NT2/D1 (cell line): ENCODE data around the gene RAPH1.

Experiments used
- DNase-seq: peaks from one replicate; pipeline ENCODE4 v3.0.0-alpha.2; 2011; ENCODE audit warnings: low read depth, low spot score
- H3K27me3 ChIP-seq: 2 replicates; pipeline ENCODE4 v1.6.0; 2011; ENCODE audit warnings: mild to moderate bottlenecking; ENCODE audit not compliant: insufficient read length, insufficient read depth
- H3K36me3 ChIP-seq: 2 replicates; pipeline ENCODE4 v1.6.1; 2011; ENCODE audit warnings: mild to moderate bottlenecking, low read length, mixed read lengths; ENCODE audit not compliant: insufficient read depth, insufficient read length
- H3K4me1 ChIP-seq: 2 replicates; pipeline ENCODE4 v1.5.1; 2011; ENCODE audit not compliant: insufficient read depth, insufficient read length
- H3K4me3 ChIP-seq: 2 replicates; pipeline ENCODE4 v1.5.1; 2011; ENCODE audit warnings: low read depth; ENCODE audit not compliant: insufficient read length
- H3K9ac ChIP-seq: 2 replicates; pipeline ENCODE4 v1.6.0; 2011; ENCODE audit warnings: low read depth; ENCODE audit not compliant: insufficient read length
- H3K9me3 ChIP-seq: 2 replicates; pipeline ENCODE4 v1.5.1; 2011; ENCODE audit warnings: mild to moderate bottlenecking, low read length; ENCODE audit not compliant: insufficient read depth
- SUZ12 ChIP-seq: IDR thresholded peaks from 2 replicates; pipeline ENCODE4 v1.6.1; 2011; ENCODE audit not compliant: insufficient read length, insufficient read depth; ENCODE audit errors: extremely low read depth
- YY1 ChIP-seq: IDR thresholded peaks from 2 replicates; pipeline ENCODE4 v1.6.1; 2011; ENCODE audit not compliant: insufficient read length, insufficient read depth
- ZNF274 ChIP-seq: IDR thresholded peaks from 2 replicates; pipeline ENCODE4 v1.6.1; 2011; ENCODE audit warnings: mild to moderate bottlenecking, low read depth, low read length

Gene RAPH1

DNA sequence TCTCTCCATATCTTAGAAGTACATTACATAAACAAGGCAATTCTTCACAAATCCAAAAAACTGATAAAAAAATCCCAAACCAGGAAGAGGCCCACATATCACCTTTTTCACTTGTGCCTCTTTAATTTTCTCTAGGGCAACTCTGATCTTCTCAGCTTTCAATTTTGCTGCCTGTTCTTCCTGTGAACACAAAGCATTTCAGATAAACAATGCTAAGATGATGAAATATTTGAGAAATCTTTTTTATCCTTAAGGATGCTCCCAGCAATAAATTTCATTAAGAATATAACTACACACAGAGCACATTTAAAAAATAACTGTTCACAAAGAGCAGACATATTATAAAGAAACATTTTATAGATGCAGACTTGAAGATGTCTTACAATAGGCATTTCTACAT, 73.4 kb downstream of the RAPH1 start:
- Histone ChIP-seq H3K4me3 (no peak overlapping the region), H3K9me3 (no peaks in the 10 kb centered on the region), H3K36me3 (peaks cover 34% of the 10 kb centered on the region), H3K27me3 (no peaks in the 10 kb centered on the region), H3K4me1 (no peaks in the 10 kb centered on the region), H3K9ac (no peak overlapping the region)
- DNase-seq: no peak
- TF ChIP-seq YY1 (no peak), SUZ12 (no peak), ZNF274 (no peak)

DNA sequence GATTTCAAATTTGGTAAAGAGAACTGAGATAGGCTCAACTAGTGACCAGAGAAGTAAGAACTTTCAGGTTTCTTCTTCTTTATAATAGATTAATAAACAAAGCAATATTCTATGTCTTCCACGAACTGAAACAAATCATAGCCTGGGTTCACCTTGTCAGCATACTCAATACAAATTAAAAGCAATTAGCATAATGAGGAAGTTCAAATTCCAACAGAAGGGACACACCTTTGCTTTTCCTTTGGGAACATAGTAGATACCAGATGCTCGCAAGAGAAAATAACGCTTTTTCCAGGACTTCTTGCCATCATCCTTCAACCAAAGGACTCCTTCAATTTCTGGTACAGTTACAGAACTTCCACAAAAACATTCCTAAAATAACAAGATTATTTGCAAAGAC, 79.9 kb downstream of the RAPH1 start:
- H3K9me3 ChIP-seq: no peaks in the 10 kb centered on the region
- no peaks in the 10 kb centered on the region for H3K4me1 ChIP-seq
- TF ChIP-seq ZNF274 (no peak), YY1 (no peak), SUZ12 (no peak)
- no peak for DNase-seq
- H3K27me3 ChIP-seq: no peaks in the 10 kb centered on the region
- no peak overlapping the region for H3K9ac ChIP-seq
- H3K4me3 ChIP-seq: no peak overlapping the region
- H3K36me3 ChIP-seq: peaks cover 77% of the 10 kb centered on the region

DNA sequence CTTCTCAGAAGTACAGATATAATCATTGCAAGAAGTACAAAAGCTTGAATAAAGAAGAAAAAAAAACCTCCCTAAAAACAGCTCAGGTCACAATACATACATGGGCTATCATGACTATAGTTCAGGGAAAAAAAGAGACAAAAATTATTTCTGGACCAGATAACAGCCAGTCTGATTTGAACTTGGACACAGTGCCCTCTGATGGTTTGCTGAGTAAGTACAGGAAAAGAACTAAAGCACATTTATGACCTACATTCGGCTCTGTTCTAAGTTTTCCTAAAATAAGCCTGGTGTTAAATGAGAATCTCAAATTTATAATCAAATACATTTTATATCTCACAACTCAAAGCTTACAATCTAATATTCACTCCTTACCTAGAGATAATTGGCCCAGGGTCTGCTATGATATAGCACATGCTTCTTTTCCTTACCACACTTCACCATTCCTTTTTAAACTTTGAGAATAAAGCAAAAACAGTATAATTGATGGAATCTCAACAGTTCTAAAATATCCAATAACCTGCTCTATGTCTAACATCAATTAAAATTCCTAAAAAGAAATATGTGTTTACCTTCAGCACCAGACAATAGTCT, 81.1 kb downstream of the RAPH1 start:
- peaks cover 75% of the 10 kb centered on the region for H3K36me3 ChIP-seq

DNA sequence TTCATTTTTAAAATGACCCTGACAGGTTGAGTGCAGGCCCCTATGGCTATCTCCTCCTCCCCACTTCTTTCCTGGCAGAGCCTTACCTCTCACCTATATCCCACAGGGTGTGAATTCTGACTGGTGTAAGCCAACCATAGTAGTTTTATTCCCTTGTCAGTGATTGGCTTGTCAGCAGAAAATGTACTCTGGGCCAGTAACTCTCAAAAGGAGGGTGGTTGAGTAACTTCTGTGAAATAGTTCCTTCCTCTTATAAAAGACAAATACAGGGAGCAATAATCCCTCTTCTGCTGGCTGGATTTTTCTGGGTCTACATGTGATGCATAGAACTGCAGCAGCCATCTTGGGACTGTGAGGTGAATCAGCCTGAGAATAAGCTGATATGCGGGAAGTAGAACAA, 83.4 kb downstream of the RAPH1 start:
- Histone ChIP-seq H3K36me3 (peaks cover 80% of the 10 kb centered on the region), H3K4me1 (no peaks in the 10 kb centered on the region), H3K9ac (no peak overlapping the region), H3K27me3 (no peaks in the 10 kb centered on the region), H3K4me3 (no peak overlapping the region), H3K9me3 (no peaks in the 10 kb centered on the region)
- no peak for DNase-seq
- no peak for TF ChIP-seq ZNF274
- no peak for TF ChIP-seq YY1
- no peak for TF ChIP-seq SUZ12

More for the DNA sequence above, 81.1 kb downstream of the RAPH1 start:
- Histone ChIP-seq H3K4me1 (no peaks in the 10 kb centered on the region), H3K4me3 (no peak overlapping the region), H3K27me3 (no peaks in the 10 kb centered on the region), H3K9me3 (no peaks in the 10 kb centered on the region), H3K9ac (no peak overlapping the region)
- peak; percentile 11 for DNase-seq
- TF ChIP-seq YY1 (no peak), ZNF274 (no peak), SUZ12 (no peak)

DNA sequence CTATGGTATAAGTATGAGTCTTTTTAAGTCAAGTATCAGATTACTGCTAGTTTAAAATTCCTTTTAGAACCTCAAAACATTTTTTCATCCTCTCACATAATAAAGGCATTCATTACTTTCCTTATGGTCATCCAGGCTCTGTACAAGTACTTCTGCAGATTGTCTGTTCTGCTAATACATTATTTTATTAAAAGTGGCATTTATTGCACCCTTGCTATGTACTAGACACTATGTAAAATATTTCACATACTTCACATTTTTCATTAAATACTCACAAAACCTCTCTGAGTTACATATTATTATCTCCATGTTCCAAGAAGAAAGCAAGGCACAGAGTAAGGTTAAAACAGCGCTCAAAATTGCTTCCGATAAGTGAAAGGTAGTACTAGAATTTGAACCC, 84.1 kb downstream of the RAPH1 start:
- H3K36me3 ChIP-seq: peaks cover 80% of the 10 kb centered on the region
- H3K9me3 ChIP-seq: no peaks in the 10 kb centered on the region
- H3K9ac ChIP-seq: no peak overlapping the region
- H3K4me1 ChIP-seq: no peaks in the 10 kb centered on the region
- no peak for TF ChIP-seq ZNF274
- no peak for TF ChIP-seq YY1
- TF ChIP-seq SUZ12: no peak
- DNase-seq: no peak
- no peaks in the 10 kb centered on the region for H3K27me3 ChIP-seq
- no peak overlapping the region for H3K4me3 ChIP-seq

DNA sequence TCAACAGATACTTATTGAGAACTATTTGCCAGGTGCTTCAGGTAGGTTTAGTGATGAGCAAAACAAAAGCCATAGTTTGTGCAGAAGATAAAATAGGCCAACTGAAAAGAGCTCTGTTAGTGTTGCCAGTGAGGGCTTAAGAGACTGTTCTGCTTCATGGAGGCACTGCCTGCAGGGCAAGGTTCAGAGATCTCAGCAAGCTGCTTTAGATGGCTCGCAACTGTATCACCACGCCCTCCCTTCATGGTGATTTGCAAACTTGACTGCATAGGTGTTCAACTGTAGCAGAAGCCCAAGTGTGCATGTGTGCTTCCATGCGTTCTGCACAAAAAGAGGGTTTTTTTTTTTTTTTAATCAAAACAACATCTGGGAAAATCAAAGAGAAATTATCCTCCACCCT, 84.5 kb downstream of the RAPH1 start:
- H3K4me3 ChIP-seq: no peak overlapping the region
- no peak overlapping the region for H3K9ac ChIP-seq
- no peaks in the 10 kb centered on the region for H3K4me1 ChIP-seq
- peaks cover 82% of the 10 kb centered on the region for H3K36me3 ChIP-seq
- no peak for DNase-seq
- no peaks in the 10 kb centered on the region for H3K27me3 ChIP-seq
- TF ChIP-seq YY1 (no peak), SUZ12 (no peak), ZNF274 (no peak)
- H3K9me3 ChIP-seq: no peaks in the 10 kb centered on the region

DNA sequence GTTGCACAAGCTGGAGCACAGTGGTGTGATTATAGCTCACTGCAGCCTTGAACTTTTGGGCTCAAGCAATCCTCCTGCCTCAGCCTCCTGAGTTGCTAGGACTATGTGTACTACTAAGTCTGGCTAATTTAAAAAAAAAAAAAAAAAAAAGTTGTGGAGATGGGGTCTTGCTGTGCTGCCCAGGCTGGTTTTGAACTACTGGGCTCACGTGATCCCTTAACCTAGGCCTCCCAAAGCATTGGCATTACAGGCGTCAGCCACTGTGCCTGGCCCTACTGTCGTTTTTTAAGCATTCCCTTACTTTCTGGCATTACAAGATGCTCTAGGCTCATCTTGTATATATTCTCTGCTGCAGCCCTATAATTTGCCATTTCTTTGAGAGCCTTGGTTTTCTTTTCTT, 88.3 kb downstream of the RAPH1 start:
- no peaks in the 10 kb centered on the region for H3K27me3 ChIP-seq
- H3K9me3 ChIP-seq: no peaks in the 10 kb centered on the region
- no peak for TF ChIP-seq SUZ12
- no peak for TF ChIP-seq YY1
- no peak for TF ChIP-seq ZNF274
- DNase-seq: no peak
- no peaks in the 10 kb centered on the region for H3K4me1 ChIP-seq
- no peak overlapping the region for H3K4me3 ChIP-seq
- H3K9ac ChIP-seq: no peak overlapping the region
- H3K36me3 ChIP-seq: peaks cover 85% of the 10 kb centered on the region

DNA sequence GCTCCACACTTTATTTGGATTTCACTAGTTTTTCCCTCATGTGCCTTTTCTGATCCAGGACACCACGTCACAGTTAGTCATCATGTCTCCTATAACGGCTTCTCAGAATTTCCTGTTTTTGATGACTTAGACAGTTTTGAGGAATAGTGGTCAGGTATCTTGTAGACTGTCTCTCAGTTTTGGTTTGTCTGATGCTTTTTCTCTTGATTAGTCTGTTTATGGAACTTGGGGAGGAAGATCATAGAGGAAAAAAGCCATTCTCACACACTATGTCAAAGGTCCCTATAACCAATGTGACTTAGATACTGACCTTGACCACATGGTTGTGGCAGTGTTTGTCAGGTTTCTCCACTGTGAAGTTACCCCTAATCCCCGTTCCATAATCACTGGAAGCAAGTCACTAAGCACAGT, 89.0 kb downstream of the RAPH1 start:
- Histone ChIP-seq H3K36me3 (peaks cover 84% of the 10 kb centered on the region), H3K4me3 (no peak overlapping the region), H3K9ac (no peak overlapping the region), H3K27me3 (no peaks in the 10 kb centered on the region), H3K9me3 (no peaks in the 10 kb centered on the region), H3K4me1 (no peaks in the 10 kb centered on the region)
- no peak for DNase-seq
- no peak for TF ChIP-seq ZNF274
- TF ChIP-seq YY1: no peak
- no peak for TF ChIP-seq SUZ12
